HG02610 (cell line): Measurements from ENCODE around the gene APOA1.
"Not testable (repeated sequence)": the region's sequence is repeated elsewhere in the genome, so short reads cannot be mapped to it uniquely, and the experiment has no call there.

ENCODE experiments used
- ATAC-seq: cut with Tn5 transposase; IDR thresholded peaks from one replicate; pipeline ENCODE4 v1.9.1; 2021; ENCODE audit warnings: mild to moderate bottlenecking, moderate library complexity; ENCODE audit not compliant: unreplicated experiment

Gene APOA1

DNA sequence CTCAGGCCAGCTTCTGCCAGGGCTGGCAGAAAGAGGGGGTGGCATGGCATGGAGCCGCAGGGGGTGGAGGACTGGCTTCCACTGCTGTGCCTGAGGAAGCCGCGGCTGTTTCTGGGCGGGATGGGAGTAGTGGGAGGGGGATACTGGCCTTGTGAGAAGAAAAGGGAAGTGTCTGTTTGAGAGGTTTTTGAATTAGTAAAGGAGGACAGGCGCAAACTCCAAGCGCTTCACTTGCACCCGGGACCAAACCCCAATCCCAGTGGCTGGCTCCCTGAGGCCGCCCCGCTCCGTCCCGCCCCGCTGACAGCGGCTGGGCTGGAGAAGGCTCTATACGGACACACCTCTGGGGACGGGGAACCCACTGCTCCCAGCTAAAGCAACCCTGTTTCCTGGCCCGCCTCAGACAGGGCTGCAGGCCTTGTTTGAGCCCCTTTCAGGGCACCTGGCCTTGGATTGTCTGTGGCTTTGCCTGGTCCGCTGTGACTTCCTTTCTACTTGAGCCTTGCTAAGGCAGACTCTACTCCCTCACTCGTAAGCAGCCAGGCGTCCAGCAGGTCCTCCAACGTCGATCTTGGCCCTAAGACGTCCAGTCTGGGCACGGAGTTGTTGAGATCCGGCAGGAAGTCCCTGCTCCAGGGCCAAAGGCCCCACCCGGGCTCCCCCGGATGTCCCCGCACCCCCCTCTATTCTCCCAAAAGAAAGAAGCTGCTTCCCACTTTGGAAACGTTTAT, 2.2 kb downstream of the APOA1 start:
- no peak for ATAC-seq

- ATAC-seq = not testable (repeated sequence)
Observed at GRCh38 chr11:116834535-116835041, 2.8 kb downstream of the APOA1 start.

GRCh38 chr11:116833816-116834534, 3.4 kb downstream of the APOA1 start:
- ATAC-seq = no peak

DNA sequence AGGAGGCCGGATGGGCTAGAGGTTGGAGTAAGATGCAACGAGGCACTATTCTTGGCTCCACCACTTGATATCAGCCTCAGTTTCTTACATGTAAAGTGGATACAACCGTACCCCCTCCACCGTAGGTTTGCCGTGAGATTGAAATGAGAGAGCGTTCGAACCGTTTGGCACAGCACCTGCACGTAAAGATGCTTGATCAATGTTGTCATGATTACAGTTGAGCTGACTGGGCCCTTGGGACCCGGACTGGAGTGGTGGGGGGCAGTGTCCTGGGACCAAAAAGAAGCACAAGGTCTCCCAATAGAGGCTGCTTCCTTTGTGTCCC, 4.0 kb downstream of the APOA1 start:
- ATAC-seq = no peak

GRCh38 chr11:116832350-116833290, 4.8 kb downstream of the APOA1 start:
- ATAC-seq = no peak

GRCh38 chr11:116831790-116832349, 5.6 kb downstream of the APOA1 start:
- ATAC-seq = no peak

DNA sequence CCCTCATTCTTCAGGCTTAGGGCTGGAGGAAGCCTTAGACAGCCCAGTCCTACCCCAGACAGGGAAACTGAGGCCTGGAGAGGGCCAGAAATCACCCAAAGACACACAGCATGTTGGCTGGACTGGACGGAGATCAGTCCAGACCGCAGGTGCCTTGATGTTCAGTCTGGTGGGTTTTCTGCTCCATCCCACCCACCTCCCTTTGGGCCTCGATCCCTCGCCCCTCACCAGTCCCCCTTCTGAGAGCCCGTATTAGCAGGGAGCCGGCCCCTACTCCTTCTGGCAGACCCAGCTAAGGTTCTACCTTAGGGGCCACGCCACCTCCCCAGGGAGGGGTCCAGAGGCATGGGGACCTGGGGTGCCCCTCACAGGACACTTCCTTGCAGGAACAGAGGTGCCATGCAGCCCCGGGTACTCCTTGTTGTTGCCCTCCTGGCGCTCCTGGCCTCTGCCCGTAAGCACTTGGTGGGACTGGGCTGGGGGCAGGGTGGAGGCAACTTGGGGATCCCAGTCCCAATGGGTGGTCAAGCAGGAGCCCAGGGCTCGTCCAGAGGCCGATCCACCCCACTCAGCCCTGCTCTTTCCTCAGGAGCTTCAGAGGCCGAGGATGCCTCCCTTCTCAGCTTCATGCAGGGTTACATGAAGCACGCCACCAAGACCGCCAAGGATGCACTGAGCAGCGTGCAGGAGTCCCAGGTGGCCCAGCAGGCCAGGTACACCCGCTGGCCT, 7.1 kb downstream of the APOA1 start:
- no peak for ATAC-seq

- ATAC-seq = no peak
Observed at GRCh38 chr11:116829525-116830183, 7.8 kb downstream of the APOA1 start, which contains the start of gene APOC3. Gene APOC3, plus strand, starts transcription at chr11:116829907. Its CDS starts 676 bp downstream, at chr11:116830583.

DNA sequence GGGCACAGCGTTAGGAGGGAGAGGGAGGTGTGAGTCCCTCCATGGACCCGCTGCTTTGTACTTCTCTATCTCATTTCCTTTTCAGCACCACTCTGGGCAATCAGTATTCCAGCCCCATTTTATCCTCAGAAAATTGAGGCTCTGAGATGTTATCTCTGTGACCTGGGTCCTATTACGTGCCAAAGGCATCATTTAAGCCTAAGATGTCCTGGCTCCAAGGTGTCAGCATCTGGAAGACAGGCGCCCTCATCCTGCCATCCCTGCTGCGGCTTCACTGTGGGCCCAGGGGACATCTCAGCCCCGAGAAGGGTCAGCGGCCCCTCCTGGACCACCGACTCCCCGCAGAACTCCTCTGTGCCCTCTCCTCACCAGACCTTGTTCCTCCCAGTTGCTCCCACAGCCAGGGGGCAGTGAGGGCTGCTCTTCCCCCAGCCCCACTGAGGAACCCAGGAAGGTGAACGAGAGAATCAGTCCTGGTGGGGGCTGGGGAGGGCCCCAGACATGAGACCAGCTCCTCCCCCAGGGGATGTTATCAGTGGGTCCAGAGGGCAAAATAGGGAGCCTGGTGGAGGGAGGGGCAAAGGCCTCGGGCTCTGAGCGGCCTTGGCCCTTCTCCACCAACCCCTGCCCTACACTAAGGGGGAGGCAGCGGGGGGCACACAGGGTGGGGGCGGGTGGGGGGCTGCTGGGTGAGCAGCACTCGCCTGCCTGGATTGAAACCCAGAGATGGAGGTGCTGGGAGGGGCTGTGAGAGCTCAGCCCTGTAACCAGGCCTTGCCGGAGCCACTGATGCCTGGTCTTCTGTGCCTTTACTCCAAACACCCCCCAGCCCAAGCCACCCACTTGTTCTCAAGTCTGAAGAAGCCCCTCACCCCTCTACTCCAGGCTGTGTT, 8.5 kb downstream of the APOA1 start:
- no peak for ATAC-seq

- no peak for ATAC-seq
Observed at GRCh38 chr11:116827461-116827860, 10.0 kb downstream of the APOA1 start.

DNA sequence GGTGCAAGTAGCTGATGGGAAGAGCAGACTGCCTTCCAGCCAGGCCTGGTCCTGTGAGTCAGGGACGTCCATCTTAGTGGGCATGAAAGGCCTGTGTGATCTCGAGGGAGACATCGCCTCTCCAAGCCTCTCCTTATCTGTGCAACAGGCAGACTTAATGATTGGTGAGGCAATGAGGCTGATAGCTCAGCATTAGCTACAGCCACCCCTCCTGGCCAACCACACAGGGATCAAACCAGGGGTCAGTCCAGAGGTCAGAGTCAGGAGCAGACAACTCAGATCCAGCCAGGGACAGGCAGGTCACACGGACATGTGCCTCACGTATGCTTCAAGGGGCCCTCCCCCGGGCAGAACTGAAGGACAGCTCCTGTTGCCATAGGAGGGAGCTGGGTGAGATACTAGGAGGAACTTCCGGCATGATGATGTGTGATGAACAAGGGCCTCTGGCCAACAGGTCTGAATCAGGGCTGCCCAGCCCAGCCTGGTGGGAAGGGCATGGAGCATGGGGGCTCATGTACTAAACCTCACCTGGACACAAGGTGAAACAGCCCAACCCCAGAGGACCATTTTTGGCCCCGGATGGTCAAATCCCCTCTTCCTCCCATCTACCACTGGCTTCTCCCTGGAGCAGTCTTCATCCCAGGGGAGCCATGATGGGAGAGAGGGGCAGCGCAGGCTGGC, 10.5 kb downstream of the APOA1 start:
- no peak for ATAC-seq

- no peak for ATAC-seq
Observed at GRCh38 chr11:116825854-116826750, 11.3 kb downstream of the APOA1 start.

GRCh38 chr11:116825434-116825833, 12.0 kb downstream of the APOA1 start:
- ATAC-seq = no peak

DNA sequence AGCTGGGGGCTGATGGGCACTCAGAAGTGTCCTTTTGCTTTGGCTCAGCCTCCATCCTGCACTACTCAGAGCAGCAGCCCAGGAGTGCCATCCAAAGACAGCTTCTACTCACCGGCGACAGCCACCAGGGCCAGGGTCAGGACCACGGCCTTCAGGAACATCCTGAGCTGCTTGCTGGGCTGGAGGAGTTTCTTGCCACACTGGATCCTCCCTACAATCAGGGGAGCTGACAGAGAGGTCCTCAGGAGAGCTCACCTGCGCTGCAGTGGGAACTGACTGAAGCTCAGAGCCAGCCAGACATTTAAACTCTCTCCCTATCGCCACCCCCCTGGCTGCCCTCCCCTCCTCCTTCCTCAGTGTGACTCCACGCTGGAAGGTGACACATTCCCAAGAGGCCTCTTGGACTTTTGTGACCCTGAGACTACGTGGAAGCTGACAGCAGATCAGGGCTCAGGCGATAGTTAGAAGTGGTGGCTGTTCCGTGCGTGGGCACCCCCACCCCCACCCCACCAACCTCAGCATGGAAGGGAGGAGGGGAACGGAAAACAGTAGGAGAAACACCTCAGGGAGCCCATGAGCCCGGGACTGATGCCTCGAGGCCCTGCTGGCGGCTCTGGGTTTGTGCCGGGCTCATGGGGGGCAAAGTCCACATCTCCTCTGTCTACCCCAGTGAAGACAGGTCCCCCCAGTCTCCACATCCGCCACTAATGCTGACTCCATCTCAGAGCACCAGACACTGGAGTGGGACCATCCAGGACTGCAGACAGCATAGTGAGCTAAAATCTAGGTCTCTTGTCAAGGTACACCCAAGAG, 14.2 kb downstream of the APOA1 start, which contains the start of gene APOA4:
Gene APOA4 (minus strand): TSS at position 274 of the 813 bp plus-strand sequence. CDS start 113 bp downstream, at position 161.
- ATAC-seq = no peak

DNA sequence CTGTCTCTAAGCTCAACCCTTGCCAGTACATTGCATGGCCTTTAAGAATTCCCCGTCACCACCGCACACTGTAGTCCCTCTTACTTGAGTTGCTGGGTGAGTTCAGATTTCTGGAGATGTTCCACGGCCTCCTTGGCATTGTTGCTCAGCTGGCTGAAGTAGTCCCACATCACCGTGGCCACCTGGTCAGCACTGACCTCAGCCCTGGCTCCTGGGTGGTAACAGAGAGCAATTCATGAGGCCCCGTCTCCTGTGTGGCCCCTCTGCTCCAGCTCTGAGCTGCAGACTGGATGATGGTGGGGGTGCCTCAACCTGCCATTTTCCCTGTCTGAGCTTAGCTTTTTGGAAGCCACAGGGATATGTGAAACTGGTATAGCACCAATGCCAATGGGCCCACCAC, 14.8 kb downstream of the APOA1 start:
- no peak for ATAC-seq
